Activated CD8-positive, alpha-beta memory T cell treated with anti-CD3 and anti-CD28 coated beads, Interleukin-2, amount 10 ng/mL, durations not matched to agents 7 days and 5 days (primary cell): ENCODE data around the gene DIP2C. TPM values are rescaled to one million over a fixed set of nuclear protein-coding genes. Genes with fewer than 3 reads are reported as not detected.
"Not testable (repeated sequence)": the region's sequence is repeated elsewhere in the genome, so short reads cannot be mapped to it uniquely, and the experiment has no call there.

ENCODE experiments used
- ATAC-seq: fragments of 150-1000 bp; cut with Tn5 transposase; one replicate; pipeline ENCODE4 v1.10.0; 2021; ENCODE audit warnings: moderate library complexity
- CTCF ChIA-PET: fragments of 350-600 bp; sonication (Branson Sonifier 250); formaldehyde crosslinking; loops from one replicate; lab custom pipeline; 2021; ENCODE audit warnings: antibody characterized with exemption; lab: Charles Lee
- DNase-seq: peaks from one replicate; pipeline ENCODE4 v3.0.0-alpha.2; 2020
- H3K27ac Mint-ChIP-seq: one replicate; pipeline ENCODE4 v1.8.0; 2021; ENCODE audit warnings: mild to moderate bottlenecking, mixed read lengths
- H3K27me3 Mint-ChIP-seq: one replicate; pipeline ENCODE4 v1.8.0; 2021; ENCODE audit warnings: mixed read lengths
- H3K36me3 Mint-ChIP-seq: one replicate; pipeline ENCODE4 v1.8.0; 2021; ENCODE audit warnings: mild to moderate bottlenecking, mixed read lengths
- H3K4me1 Mint-ChIP-seq: one replicate; pipeline ENCODE4 v1.8.0; 2021; ENCODE audit warnings: mixed read lengths
- H3K4me3 Mint-ChIP-seq: one replicate; pipeline ENCODE4 v1.8.0; 2021; ENCODE audit warnings: mild to moderate bottlenecking, moderate library complexity, mixed read lengths
- H3K9me3 Mint-ChIP-seq: one replicate; pipeline ENCODE4 v1.8.0; 2022; ENCODE audit warnings: low read depth, mixed read lengths
- total RNA-seq, 2 experiments: library from RNA; stranded (reverse); gene quantifications; one replicate each; pipeline ENCODE4 v1.2.3, GENCODE V29; 2021

The DIP2C gene
- total RNA-seq, 2 experiments from 2014 or later: 0.26 to 0.99 TPM

- Mint-ChIP-seq H3K4me1 (no peaks in the 10 kb centered on the region), H3K9me3 (peaks cover 11% of the 10 kb centered on the region), H3K36me3 (no peaks in the 10 kb centered on the region), H3K27ac (no peak overlapping the region), H3K27me3 (peaks cover 3% of the 10 kb centered on the region), H3K4me3 (no peak overlapping the region)
- DNase-seq (no peak), ATAC-seq (no peak)
- CTCF ChIA-PET: no interaction called here
These were observed 28.0 kb upstream of the DIP2C start for GRCh38 chr10:717458-717857.

GRCh38 chr10:716821-717220, 27.4 kb upstream of the DIP2C start:
- no peaks in the 10 kb centered on the region for H3K4me1 Mint-ChIP-seq
- CTCF ChIA-PET: no interaction called here
- DNase-seq (no peak), ATAC-seq (no peak)
- no peak overlapping the region for H3K4me3 Mint-ChIP-seq
- H3K9me3 Mint-ChIP-seq: peaks cover 11% of the 10 kb centered on the region
- no peaks in the 10 kb centered on the region for H3K36me3 Mint-ChIP-seq
- peaks cover 3% of the 10 kb centered on the region for H3K27me3 Mint-ChIP-seq
- H3K27ac Mint-ChIP-seq: no peak overlapping the region

GRCh38 chr10:714214-714613, 24.7 kb upstream of the DIP2C start:
- Mint-ChIP-seq H3K36me3 (no peaks in the 10 kb centered on the region), H3K4me1 (no peaks in the 10 kb centered on the region), H3K9me3 (peaks cover 11% of the 10 kb centered on the region), H3K4me3 (no peak overlapping the region), H3K27me3 (peaks cover 6% of the 10 kb centered on the region), H3K27ac (no peak overlapping the region)
- ATAC-seq (no peak), DNase-seq (no peak)
- CTCF ChIA-PET: no interaction called here

GRCh38 chr10:712575-712974, 23.1 kb upstream of the DIP2C start:
- no peak for ATAC-seq
- H3K27ac Mint-ChIP-seq: no peak overlapping the region

GRCh38 chr10:712089-712488, 22.6 kb upstream of the DIP2C start:
- ATAC-seq: no peak
- DNase-seq: no peak
- peaks cover 11% of the 10 kb centered on the region for H3K9me3 Mint-ChIP-seq
- no peak overlapping the region for H3K4me3 Mint-ChIP-seq
- H3K4me1 Mint-ChIP-seq: no peaks in the 10 kb centered on the region
- CTCF ChIA-PET: no interaction called here
- H3K27me3 Mint-ChIP-seq: peaks cover 19% of the 10 kb centered on the region
- no peaks in the 10 kb centered on the region for H3K36me3 Mint-ChIP-seq
- no peak overlapping the region for H3K27ac Mint-ChIP-seq

More at GRCh38 chr10:712575-712974, 23.1 kb upstream of the DIP2C start:
- Mint-ChIP-seq H3K4me3 (no peak overlapping the region), H3K9me3 (peaks cover 11% of the 10 kb centered on the region), H3K4me1 (no peaks in the 10 kb centered on the region), H3K27me3 (peaks cover 14% of the 10 kb centered on the region), H3K36me3 (no peaks in the 10 kb centered on the region)
- CTCF ChIA-PET: no interaction called here
- DNase-seq: no peak

- Mint-ChIP-seq H3K27ac (no peak overlapping the region), H3K36me3 (no peaks in the 10 kb centered on the region), H3K4me3 (no peak overlapping the region), H3K27me3 (peaks cover 26% of the 10 kb centered on the region), H3K4me1 (no peaks in the 10 kb centered on the region), H3K9me3 (peaks cover 2% of the 10 kb centered on the region)
- CTCF ChIA-PET: no interaction called here
- ATAC-seq: no peak
- DNase-seq: no peak
These were observed 18.4 kb upstream of the DIP2C start for GRCh38 chr10:707861-708260.

GRCh38 chr10:707456-707855, 18.0 kb upstream of the DIP2C start:
- ATAC-seq: no peak
- no peak for DNase-seq
- CTCF ChIA-PET: no interaction called here
- Mint-ChIP-seq H3K27me3 (peaks cover 28% of the 10 kb centered on the region), H3K4me3 (no peak overlapping the region), H3K36me3 (no peaks in the 10 kb centered on the region), H3K4me1 (no peaks in the 10 kb centered on the region), H3K9me3 (peaks cover 2% of the 10 kb centered on the region), H3K27ac (no peak overlapping the region)

GRCh38 chr10:703118-703517, 13.7 kb upstream of the DIP2C start:
- Mint-ChIP-seq H3K36me3 (no peaks in the 10 kb centered on the region), H3K27ac (no peak overlapping the region), H3K4me3 (no peak overlapping the region), H3K27me3 (peaks cover 22% of the 10 kb centered on the region), H3K4me1 (no peaks in the 10 kb centered on the region), H3K9me3 (peaks cover 6% of the 10 kb centered on the region)
- ATAC-seq (no peak), DNase-seq (no peak)
- CTCF ChIA-PET: no interaction called here

- not testable (repeated sequence) for H3K36me3 Mint-ChIP-seq, H3K9me3 Mint-ChIP-seq
- peaks cover 11% of the 10 kb centered on the region for H3K27me3 Mint-ChIP-seq
These were observed 10.7 kb upstream of the DIP2C start for GRCh38 chr10:700183-700582.

GRCh38 chr10:697097-697875, 7.8 kb upstream of the DIP2C start:
- CTCF ChIA-PET: no interaction called here
- Mint-ChIP-seq H3K36me3 (no peaks in the 10 kb centered on the region), H3K9me3 (peaks cover 4% of the 10 kb centered on the region), H3K27ac (no peak overlapping the region), H3K27me3 (peaks cover 12% of the 10 kb centered on the region), H3K4me1 (no peaks in the 10 kb centered on the region), H3K4me3 (no peak overlapping the region)
- ATAC-seq (no peak), DNase-seq (no peak)

More at GRCh38 chr10:700183-700582, 10.7 kb upstream of the DIP2C start:
- DNase-seq, H3K27ac Mint-ChIP-seq, CTCF ChIA-PET, H3K4me1 Mint-ChIP-seq, H3K4me3 Mint-ChIP-seq, ATAC-seq: not testable (repeated sequence)

- DNase-seq (no peak), ATAC-seq (no peak)
- H3K36me3 Mint-ChIP-seq: no peaks in the 10 kb centered on the region
- H3K27ac Mint-ChIP-seq: no peak overlapping the region
- no peak overlapping the region for H3K4me3 Mint-ChIP-seq
- H3K9me3 Mint-ChIP-seq: peaks cover 4% of the 10 kb centered on the region
- H3K4me1 Mint-ChIP-seq: peaks cover 4% of the 10 kb centered on the region
- H3K27me3 Mint-ChIP-seq: peaks cover 25% of the 10 kb centered on the region
- CTCF ChIA-PET: no interaction called here
These were observed 5.9 kb upstream of the DIP2C start for GRCh38 chr10:695396-695795.

GRCh38 chr10:693506-693905, 4.0 kb upstream of the DIP2C start:
- H3K4me3 Mint-ChIP-seq: no peak overlapping the region
- no peaks in the 10 kb centered on the region for H3K36me3 Mint-ChIP-seq
- DNase-seq: no peak
- H3K27me3 Mint-ChIP-seq: peaks cover 32% of the 10 kb centered on the region
- ATAC-seq: no peak
- peaks cover 6% of the 10 kb centered on the region for H3K4me1 Mint-ChIP-seq
- H3K9me3 Mint-ChIP-seq: no peaks in the 10 kb centered on the region
- CTCF ChIA-PET: no interaction called here
- no peak overlapping the region for H3K27ac Mint-ChIP-seq

- Mint-ChIP-seq H3K9me3 (no peaks in the 10 kb centered on the region), H3K36me3 (no peaks in the 10 kb centered on the region), H3K27me3 (peaks cover 39% of the 10 kb centered on the region), H3K27ac (no peak overlapping the region), H3K4me1 (peaks cover 7% of the 10 kb centered on the region), H3K4me3 (no peak overlapping the region)
- no peak for DNase-seq
- CTCF ChIA-PET: no interaction called here
- no peak for ATAC-seq
These were observed 3.3 kb upstream of the DIP2C start for GRCh38 chr10:692682-693351.

- Mint-ChIP-seq H3K4me1 (peaks cover 7% of the 10 kb centered on the region), H3K9me3 (no peaks in the 10 kb centered on the region), H3K27ac (no peak overlapping the region), H3K36me3 (no peaks in the 10 kb centered on the region), H3K4me3 (no peak overlapping the region), H3K27me3 (peaks cover 48% of the 10 kb centered on the region)
- CTCF ChIA-PET: no interaction called here
- DNase-seq (no peak), ATAC-seq (no peak)
These were observed 1.7 kb upstream of the DIP2C start for GRCh38 chr10:691216-691615.
